ENCODE results near the gene TOM1. TPM values are rescaled to one million over a fixed set of nuclear protein-coding genes. Genes with fewer than 3 reads are reported as not detected.

Gene TOM1
- total and polyA plus RNA-seq, 2 of the 13 experiments (the other 11 are each of a cell fraction or from before 2014, with no cell fraction given), result 30.8 to 87.3 TPM

GRCh38 chr22:35312198-35313059, 12.7 kb downstream of the TOM1 start (continued):
- peak; percentile 76; the same call in 1 of the 2 replicates for TF ChIP-seq TFAP4 (IDR thresholded peaks at IDR 0.05; ENCODE audit: borderline replicate concordance, low read depth)
- peak; percentile 46; the same call in 1 of the 2 replicates for TF ChIP-seq ZNF605 (CRISPR knock-in tag; IDR thresholded peaks at IDR 0.05)
- TF ChIP-seq TBX2 (CRISPR knock-in tag; IDR thresholded peaks at IDR 0.05; ENCODE audit: borderline replicate concordance), result peak; percentile 95
- no peak for TF ChIP-seq ZNF597 (CRISPR knock-in tag; IDR thresholded peaks at IDR 0.05)
- TF ChIP-seq DNMT3B (CRISPR knock-in tag; conservative IDR thresholded peaks at IDR 0.05), result no peak
- TF ChIP-seq ZNF777 (CRISPR knock-in tag; IDR thresholded peaks at IDR 0.05), result no peak
- no peak for TF ChIP-seq ZNF710 (CRISPR knock-in tag; IDR thresholded peaks at IDR 0.05; ENCODE audit: borderline replicate concordance)
- no peak for TF ChIP-seq YY1 (IDR thresholded peaks at IDR 0.05; ENCODE audit: insufficient read depth, insufficient replicate concordance, low read depth, low read length)
- peak; percentile 58; the same call in 1 of the 2 replicates for TF ChIP-seq HOXD1 (CRISPR knock-in tag; IDR thresholded peaks at IDR 0.05)
- peak; percentile 57 for TF ChIP-seq NCOA2 (CRISPR knock-in tag; IDR thresholded peaks at IDR 0.05)
- 0 out of 2 replicates have a peak, but pooled peaks have one; percentile 18 for TF ChIP-seq ARNT2 (CRISPR knock-in tag; IDR thresholded peaks at IDR 0.05; ENCODE audit: low read depth)
- peak; percentile 88 for TF ChIP-seq HMGXB3 (CRISPR knock-in tag; IDR thresholded peaks at IDR 0.05; ENCODE audit: borderline replicate concordance)
- 0 out of 2 replicates have a peak, but pooled peaks have one; percentile 12 for TF ChIP-seq HOMEZ (CRISPR knock-in tag; IDR thresholded peaks at IDR 0.05; ENCODE audit: low read depth)
- TF ChIP-seq SIX4 (CRISPR knock-in tag; IDR thresholded peaks at IDR 0.05), result no peak
